A549 (cell line): ENCODE measurements around the gene SMAD5.

ENCODE experiments used
- CEBPB ChIP-seq, 2 experiments: fragments of >200 bp in 1 of 2; sonication (Bioruptor Twin) in 1 of 2; formaldehyde crosslinking in 1 of 2; IDR thresholded peaks; 2 replicates each; pipeline ENCODE4 v1.6.1; 2012 to 2016
- FOSB ChIP-seq: fragments of 250-450 bp; sonication (Bioruptor Pico); IDR thresholded peaks from 2 replicates; pipeline ENCODE4 v1.5.0; 2020; ENCODE audit warnings: mild to moderate bottlenecking, moderate library complexity
- GATA3 ChIP-seq: IDR thresholded peaks from 2 replicates; pipeline ENCODE4 v1.6.1; 2012; ENCODE audit warnings: borderline replicate concordance
- HDAC2 ChIP-seq: fragments of 200-600 bp; sonication (generic); IDR thresholded peaks from 2 replicates; pipeline ENCODE4 v1.6.1; 2016
- HMGXB4 ChIP-seq: fragments of 250-450 bp; sonication (Bioruptor Pico); IDR thresholded peaks from 2 replicates; pipeline ENCODE4 v1.5.0; 2021; ENCODE audit warnings: mild to moderate bottlenecking, moderate library complexity, borderline replicate concordance
- JUN ChIP-seq, 2 experiments: fragments of >200 bp; sonication (Bioruptor Twin); formaldehyde crosslinking; IDR thresholded peaks; 2 replicates in 1 of 2; 3 replicates in 1 of 2; pipeline ENCODE4 v1.6.1; 2016 to 2017
- POLR2A ChIP-seq: IDR thresholded peaks from 2 replicates; pipeline ENCODE4 v1.6.1; 2012; ENCODE audit warnings: mild to moderate bottlenecking, low read length
- POLR2AphosphoS2 ChIP-seq: conservative IDR thresholded peaks from 2 replicates; pipeline ENCODE4 v1.6.1; 2012; ENCODE audit warnings: low read length, improper control_type of control experiment, inconsistent platforms
- RNF2 ChIP-seq: fragments of 200-600 bp; sonication (generic); IDR thresholded peaks from 2 replicates; pipeline ENCODE4 v1.6.1; 2016; ENCODE audit warnings: low read depth, mild to moderate bottlenecking, antibody characterized with exemption, moderate library complexity, borderline replicate concordance
- ZNF302 ChIP-seq: fragments of 250-450 bp; sonication (Bioruptor Pico); IDR thresholded peaks from 2 replicates; pipeline ENCODE4 v1.9.0; 2021; ENCODE audit warnings: inconsistent platforms, mild to moderate bottlenecking, moderate library complexity
- TF ChIP-seq, protein P1 (sequence below): fragments of >200 bp; sonication (Bioruptor Twin); formaldehyde crosslinking; IDR thresholded peaks from 3 replicates; pipeline ENCODE4 v1.5.1; 2016

DNA sequence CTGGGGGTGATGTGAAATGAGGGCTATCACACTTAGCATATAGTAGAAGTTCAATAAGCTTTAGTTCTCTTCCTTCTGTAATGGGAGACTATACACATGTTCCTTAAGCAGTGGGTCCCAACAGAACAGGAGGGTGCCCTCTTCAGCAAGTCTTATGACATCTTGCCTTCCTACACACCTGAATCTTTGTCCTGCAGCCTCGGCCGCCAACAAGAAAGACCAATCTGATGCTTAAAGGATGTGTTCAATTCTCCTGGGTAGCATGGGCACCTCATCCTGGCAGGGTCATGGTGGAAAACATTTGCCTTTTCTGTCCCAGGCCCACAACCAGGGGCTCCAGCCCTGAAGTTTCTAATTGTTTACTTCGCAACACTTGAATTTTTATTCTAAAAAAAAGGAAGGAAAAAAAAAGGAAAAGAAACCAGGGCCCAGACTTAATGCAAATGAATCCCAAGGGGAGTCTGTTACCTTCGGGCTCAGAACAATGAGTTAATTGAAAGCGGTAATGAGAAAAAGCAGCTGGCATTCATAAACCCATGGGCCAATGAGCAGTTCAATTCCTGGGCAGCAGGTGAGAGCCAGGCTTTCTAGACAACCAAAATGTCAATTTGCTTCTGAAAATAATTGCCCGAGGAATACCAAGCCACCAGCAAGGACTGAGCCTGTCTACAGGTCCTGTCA is 26.2 kb upstream of the SMAD5 start:
- TF ChIP-seq FOSB (CRISPR knock-in tag) (no peak), JUN (IDR thresholded peaks at IDR 0.05) (no peak), HMGXB4 (CRISPR knock-in tag) (no peak), CEBPB (IDR thresholded peaks at IDR 0.05) (no peak), RNF2 (no peak), POLR2A (no peak), GATA3 (no peak), POLR2AphosphoS2 (no peak), HDAC2 (no peak), ZNF302 (no peak)
- TF ChIP-seq, protein P1, sequence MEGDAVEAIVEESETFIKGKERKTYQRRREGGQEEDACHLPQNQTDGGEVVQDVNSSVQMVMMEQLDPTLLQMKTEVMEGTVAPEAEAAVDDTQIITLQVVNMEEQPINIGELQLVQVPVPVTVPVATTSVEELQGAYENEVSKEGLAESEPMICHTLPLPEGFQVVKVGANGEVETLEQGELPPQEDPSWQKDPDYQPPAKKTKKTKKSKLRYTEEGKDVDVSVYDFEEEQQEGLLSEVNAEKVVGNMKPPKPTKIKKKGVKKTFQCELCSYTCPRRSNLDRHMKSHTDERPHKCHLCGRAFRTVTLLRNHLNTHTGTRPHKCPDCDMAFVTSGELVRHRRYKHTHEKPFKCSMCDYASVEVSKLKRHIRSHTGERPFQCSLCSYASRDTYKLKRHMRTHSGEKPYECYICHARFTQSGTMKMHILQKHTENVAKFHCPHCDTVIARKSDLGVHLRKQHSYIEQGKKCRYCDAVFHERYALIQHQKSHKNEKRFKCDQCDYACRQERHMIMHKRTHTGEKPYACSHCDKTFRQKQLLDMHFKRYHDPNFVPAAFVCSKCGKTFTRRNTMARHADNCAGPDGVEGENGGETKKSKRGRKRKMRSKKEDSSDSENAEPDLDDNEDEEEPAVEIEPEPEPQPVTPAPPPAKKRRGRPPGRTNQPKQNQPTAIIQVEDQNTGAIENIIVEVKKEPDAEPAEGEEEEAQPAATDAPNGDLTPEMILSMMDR: no peak
